ENCODE measurements around the gene MTRR. TPM values are rescaled to one million over a fixed set of nuclear protein-coding genes. Genes with fewer than 3 reads are reported as not detected.

The MTRR gene
- polyA plus RNA-seq, 1 donor = 62.1 TPM

DNA sequence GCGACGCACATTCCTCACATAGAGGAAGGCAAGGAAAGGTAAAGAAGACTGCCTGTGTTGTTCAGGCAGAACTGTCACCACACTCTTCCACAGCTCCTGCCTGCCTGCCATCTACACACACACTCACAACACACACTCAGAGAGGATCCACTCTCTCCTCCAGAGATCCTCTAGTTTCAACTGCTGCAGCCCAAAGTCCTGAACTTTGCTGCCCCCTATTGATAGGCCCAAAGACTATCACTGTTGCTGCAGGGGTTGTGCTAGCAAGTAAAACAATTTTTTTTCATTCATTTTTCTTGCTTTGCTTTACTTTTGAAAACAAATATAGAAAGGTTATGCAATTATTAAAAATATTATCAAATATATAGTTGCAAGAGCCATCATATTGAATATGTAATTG is 12.1 kb upstream of the MTRR start:
- DNase-seq = no peak

DNA sequence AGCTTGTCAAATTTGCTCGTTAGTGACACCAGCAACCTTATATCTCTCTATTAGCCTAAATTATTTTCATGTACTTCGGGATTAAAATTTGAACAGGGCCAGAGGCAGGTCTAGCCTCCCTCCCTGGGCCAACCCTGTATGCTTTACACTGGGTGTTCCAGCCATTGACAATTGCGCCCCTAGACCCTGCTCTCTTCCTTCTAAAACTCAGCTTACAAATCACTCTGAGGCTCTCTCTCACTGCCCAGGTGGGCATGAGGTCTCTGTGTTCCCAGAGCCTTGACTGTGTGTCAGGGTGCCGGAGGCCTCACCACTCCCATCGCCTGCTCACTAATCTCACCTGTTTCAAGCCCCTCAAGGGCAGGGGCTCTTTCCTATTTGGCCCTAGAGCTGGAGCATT is 11.6 kb upstream of the MTRR start:
- DNase-seq = no peak

DNA sequence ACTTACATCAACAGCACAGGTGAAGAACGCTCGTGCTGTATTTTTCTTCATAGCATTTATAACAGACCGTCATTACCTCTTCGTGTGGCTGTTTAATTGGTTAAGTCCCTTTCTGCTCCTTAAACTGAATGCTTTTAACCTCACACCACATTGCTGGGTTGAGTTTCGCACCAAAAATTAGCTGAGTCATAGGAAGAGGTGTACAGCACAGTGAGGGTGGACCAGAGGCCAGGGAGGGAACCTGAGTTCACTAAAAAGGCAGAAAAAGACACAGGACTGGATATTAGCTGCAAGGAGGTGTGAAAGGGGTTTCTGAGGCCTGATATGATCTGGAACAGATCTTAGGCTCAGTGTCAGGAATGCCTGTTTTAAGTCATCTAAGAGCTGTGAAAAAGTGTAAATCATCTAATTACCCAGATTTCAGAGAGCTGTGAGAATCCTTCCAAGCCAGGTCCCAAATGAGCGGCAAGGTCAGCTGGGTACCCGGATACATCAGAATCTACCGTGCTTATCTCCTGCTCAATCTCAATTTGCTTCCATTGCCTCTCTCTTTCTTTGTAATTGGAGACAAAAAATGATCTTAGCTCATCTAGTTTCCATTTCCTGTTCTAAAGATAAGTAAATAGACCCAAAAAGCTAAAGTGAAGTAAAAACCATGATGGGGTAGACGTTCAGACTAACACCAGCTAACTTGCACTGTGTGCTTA is 10.9 kb upstream of the MTRR start:
- DNase-seq = no peak

DNA sequence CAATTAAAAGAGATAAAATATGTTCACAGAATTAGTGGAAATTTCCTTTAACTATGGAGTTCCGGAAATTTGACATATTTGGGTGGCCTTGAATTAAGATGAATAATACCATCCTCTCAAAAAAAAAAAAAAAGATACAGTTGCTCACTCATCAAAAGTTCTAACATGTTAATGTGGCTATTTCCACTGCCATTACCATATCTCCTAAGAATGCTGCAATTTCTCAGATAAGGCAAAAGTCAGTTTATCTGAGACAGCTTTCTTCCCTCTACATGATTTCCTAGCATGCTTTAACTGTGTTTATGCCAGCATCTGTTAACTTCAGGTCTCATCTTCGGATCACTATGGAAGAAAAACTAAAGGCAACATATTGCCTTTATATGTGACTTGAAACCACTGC is 2.8 kb upstream of the MTRR start:
- DNase-seq = no peak

DNA sequence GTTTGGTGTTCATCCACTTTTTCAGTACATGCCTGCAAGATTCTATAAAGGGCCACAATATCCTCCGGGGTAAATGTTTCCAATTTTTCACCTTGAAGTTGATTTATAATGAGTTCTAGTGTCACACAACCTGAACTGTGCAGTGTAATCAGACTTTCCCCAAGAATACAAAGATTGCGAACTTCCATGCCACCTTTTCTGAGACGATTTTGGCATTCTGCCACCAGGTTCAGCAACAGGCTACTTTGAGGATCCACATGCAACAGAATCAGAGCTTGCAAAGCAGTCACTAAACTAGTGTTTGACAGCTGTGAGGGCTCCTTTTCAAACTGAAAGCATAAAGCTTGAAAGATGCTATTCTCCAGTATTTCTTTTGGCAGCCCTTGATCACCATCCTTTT is 1.7 kb upstream of the MTRR start:
- no peak for DNase-seq

DNA sequence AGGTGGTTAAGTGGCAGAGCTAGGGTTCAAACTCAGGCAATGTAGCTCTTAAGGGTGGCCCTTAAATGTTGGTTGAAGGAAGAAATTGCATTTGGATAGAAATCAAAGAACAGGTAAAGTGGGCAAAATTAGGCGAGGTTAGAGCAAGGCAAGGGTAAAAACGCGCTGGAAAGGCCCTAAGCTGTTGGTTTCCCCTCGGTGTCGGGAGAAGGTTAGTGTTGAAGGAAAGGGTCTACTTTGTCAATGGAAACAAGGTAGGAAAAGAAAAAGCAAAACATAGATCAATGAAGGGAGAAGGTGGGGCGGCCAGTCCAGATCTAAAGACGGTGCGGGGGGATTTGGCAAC is 548 bp upstream of the MTRR start:
- DNase-seq = no peak

DNA sequence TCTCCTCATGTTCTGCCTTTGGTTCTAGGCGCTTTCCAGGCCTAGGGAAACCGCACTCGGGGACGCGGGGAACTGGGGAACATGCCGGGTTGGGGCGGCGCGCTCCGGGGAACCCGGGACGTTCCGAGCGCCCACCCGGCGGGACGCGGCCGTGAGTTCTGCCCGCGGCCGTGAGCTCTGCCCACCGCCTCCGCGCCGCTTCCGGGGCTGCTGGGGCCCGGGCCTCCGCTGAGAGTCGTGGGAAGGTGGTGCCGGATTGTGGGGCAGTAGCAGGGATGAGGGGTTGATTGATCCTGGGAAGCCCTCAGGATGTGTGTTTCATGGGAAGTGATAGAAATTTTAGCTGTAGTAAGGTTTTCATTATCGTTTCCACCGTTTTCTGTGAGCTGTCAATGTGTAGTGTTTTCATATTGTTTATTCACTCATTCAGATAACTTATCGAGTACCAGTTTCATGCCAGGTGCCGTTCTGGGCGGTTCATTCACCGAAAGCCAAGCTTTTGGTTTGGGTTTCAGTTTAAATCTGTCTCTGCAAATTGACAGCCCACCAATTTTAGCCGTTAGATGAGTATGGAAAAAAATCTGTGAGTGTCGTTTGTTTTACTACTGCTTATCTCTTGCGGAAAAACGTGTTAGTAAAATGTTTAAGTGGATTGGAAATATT is 657 bp downstream of the MTRR start:
- DNase-seq = no peak

DNA sequence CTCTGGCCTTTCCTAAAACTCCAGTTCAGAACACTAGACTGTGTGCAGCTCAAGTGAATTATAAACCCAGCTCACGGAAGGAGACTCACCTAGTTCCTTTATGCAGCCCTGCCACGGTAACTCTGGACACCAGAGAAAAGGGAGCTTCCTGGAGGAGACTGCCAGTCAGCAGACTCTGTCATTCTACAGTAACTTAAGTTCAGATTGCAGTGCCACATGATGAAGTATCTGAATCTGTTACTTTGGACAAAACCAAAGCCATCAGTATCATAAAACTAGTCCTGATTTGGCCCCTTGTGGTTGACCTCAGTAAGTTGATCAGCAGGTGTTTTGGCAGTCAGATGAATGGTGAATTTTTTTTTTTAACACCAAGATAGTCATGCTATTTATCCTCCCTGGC is 2.7 kb downstream of the MTRR start:
- DNase-seq = no peak

DNA sequence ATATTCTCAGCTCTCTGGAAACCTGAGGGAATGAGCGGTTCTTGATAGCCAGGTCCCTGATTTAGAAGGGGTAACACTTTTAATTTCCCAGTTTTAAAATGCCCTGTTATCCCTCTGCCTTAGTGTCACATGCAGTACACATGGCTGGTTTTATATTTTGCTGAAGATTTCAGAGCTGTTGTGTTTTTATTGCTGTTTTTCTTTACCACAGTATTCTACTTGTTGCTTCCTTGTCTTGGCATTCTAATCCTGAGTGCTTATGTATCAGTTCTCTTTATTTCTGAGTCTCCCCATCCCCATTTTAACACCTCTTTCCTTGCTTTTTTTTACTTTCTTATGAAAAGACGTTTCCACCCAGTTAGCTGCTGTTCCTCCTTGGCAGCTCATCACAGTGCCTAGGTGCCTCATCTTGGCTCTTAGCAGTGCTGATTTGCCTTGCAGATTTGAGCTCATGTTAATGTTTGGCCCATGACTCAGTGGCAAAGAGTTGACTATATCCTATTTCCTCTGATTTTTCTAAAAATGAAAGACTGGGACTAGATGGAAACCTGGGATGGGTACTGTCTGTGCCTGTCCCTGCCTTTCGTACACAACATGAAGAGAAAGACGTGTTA is 3.7 kb downstream of the MTRR start:
- DNase-seq = no peak

DNA sequence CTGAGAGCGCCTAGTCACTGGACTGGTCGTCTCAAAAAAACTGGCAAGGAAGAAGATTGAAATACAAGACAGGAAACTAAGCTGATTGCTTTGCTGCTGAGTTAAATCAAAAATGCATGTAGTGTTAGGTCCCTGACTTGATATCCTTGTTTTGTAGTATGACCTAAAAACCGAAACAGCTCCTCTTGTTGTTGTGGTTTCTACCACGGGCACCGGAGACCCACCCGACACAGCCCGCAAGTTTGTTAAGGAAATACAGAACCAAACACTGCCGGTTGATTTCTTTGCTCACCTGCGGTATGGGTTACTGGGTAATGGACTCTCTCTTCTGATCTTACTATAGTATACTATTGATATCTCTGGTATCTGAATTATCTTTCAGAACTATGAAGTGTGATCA is 4.3 kb downstream of the MTRR start:
- DNase-seq = no peak

DNA sequence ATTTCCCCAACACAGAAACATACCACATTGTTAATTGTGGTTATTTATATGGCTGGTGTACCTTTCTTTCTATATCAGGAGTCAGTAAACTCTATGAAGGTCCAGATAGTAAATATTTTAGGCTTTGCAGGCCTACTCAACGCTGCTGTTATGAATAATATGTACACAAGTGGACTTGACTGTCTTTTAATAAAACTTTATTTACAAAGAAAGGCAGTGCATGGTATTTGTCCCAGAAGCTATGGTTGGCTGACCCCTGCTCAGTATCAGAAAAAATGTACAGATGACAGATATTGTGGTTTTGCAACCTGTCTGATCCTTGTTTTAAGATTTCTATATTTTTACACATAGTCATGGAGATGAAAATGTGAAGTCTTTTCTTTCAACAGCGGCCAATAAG is 5.7 kb downstream of the MTRR start:
- no peak for DNase-seq

DNA sequence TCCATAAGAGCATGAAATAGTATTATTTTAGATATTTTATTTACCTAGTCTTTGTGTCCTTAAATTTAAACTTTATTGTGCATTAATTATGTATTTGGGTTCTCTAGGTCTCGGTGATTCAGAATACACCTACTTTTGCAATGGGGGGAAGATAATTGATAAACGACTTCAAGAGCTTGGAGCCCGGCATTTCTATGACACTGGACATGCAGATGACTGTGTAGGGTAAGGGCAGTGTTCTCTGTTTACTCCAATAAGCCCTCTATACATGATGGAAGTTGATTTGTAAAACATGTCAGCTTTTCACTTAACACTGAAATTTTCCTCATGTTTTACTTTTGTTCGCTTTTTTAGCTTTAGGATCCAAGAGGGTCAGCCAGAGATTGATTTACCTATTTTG is 6.2 kb downstream of the MTRR start:
- DNase-seq = no peak

DNA sequence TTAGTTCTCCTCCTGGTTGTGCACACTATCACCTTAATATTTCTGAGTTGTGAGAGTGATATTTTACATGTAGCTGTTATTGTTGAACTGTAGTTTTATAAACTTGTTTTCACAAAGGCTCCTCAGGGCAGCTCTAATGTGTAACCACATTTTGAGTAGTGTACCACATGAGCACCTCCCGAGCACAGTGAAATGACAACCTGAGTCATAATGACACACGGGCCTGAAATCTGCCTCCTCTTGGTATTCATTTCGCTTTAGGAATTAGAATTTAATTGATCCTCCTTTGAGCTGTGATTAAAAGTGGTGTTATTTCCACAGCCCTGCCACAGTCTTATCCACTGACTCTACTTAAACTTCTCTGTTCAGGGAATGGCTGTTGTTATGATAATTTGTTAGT is 7.9 kb downstream of the MTRR start:
- no peak for DNase-seq

DNA sequence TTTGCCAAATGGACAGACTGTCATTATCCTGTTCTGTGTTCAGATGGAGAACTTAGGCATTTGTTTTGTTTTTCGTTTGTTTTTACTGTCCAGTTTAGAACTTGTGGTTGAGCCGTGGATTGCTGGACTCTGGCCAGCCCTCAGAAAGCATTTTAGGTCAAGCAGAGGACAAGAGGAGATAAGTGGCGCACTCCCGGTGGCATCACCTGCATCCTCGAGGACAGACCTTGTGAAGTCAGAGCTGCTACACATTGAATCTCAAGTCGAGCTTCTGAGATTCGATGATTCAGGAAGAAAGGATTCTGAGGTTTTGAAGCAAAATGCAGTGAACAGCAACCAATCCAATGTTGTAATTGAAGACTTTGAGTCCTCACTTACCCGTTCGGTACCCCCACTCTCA is 8.9 kb downstream of the MTRR start:
- no peak for DNase-seq

DNA sequence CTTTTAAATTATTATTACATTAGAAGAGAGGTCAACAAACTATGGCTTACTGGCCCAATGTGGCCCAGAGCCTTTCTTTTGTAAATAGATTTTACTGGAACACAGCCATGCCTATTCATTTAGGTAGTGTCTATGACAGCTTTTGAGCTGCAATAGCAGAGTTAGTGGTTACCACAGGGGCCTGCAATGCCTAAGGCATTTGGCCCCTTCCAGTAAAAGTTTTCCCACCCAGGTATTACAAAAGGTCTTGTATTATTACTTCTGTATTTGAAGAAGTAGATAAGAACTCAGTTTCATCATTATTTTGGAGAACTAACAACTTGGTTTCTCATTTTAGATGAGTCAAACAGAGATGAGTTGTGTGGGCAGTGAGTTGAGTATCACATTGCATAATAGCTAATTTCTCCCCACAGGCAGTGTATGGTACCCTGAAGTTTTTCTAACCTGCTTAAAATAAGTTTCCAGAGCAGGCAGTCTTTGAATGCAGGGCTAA is 9.5 kb downstream of the MTRR start:
- DNase-seq = no peak

DNA sequence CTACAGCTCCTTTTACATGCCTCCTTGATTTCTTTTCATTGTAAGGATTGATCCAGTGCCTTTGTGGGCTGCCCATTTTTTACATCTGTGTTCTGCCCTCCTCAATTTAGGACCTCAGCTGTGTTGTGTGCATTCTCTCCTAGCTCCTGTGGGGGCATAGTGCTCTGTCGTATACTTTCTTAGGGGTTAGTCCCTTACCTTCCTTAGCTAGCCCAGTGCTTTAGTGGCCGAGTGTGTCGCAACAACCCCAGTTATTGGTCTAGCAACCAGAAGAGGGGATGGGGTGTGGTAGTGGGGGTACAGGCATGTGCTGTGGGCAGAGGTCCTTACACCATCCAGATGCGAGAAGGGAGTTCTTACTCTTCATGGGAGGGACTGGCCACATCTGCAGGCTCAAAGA is 12.1 kb downstream of the MTRR start:
- no peak for DNase-seq

DNA sequence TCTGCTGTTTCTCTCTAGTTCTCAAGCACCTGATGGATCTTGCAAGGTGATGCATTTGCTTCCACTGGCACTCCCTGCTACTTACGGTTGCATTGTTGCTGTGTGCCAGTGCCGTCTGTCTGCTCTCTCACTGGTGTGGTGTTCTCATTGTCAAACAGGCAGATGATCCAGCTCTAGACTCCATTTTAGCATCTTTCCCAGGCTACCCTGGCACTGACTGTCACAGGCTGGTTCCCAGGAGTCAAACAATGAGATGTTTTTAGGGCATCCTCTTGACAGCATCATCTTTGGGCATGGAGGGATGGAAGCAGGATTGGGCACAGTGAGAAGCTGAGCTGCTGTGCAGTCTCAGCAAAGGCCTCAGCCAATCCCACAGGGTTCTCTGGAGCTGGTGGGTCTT is 12.9 kb downstream of the MTRR start:
- no peak for DNase-seq

DNA sequence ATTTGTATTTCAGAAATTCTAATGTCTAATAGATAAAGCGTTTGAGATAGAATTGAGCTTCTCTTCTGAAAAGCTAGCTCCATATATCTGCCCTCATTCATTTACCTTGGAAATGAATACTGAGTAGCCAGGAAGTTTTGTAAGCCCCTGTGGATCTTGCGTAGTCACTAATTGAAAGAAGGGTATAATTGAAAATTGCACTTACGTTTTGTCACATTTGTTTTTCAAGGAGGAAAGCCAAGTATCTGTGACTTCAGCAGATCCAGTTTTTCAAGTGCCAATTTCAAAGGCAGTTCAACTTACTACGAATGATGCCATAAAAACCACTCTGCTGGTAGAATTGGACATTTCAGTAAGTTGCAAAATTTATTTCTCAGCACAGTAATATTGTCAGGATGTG is 14.0 kb downstream of the MTRR start:
- DNase-seq = no peak

DNA sequence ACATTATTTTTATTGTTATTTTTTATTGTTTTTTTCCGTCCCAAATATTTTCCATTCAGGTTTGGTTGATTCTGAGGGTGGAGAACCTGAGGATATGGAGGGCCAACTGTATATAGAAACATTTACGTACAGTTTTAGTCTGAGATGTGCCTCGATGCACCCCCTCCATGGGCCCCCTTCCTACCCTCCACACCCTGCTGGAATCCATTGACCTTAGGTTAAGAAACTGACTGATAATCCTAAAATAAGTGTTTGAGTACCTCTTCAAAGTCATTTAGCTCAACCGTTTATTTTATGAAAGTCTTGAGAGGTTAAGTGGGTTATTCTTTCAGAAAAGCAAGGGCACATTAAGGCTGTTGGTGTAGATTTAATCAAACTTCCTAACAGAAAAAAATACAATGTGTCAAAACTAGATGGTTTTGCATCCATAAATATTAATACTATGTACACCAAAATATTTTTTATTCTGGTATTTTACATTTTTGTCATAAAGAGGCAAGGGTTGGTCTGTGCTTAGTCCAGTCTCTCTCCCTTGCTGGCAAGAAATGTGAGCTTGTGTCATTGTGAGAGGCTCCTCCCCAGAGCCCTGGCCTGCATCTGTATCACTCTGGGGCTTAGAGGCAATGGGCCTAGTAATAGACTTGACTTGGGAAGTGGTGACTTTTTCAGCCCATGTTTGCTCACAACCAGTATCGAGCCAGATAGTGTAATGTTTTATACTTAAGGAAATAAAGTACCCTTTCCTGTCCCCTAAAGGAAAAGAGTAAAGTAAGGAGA is 15.7 kb downstream of the MTRR start:
- no peak for DNase-seq

DNA sequence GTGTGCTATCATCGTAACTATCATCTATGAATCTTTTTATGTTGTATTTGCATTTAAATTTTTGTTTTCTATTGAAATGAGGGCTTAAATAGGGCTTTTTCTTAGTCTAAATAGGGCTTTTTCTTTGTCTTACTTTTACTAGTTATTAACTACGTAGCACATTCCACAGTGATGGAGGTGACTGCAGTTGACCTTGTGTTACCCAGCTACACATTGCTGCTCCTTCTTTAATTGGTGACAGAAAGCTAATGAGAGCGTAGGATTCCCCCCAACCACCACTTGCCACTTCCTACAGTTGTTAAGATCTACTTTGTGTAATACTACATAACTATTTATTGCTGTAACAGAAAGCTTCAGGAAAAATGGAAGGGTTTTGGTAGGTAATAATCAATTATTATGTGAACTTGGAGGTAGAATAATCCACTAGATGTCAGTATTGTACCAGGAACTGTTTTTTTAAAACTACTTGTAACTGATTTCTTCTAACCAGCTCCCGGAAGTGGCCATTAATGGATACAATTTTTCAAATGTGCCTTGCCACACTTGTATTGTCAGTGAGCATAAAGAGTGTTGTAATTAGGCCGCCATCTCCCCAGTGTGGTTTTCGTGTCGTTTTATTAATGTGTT is 18.0 kb downstream of the MTRR start:
- no peak for DNase-seq

DNA sequence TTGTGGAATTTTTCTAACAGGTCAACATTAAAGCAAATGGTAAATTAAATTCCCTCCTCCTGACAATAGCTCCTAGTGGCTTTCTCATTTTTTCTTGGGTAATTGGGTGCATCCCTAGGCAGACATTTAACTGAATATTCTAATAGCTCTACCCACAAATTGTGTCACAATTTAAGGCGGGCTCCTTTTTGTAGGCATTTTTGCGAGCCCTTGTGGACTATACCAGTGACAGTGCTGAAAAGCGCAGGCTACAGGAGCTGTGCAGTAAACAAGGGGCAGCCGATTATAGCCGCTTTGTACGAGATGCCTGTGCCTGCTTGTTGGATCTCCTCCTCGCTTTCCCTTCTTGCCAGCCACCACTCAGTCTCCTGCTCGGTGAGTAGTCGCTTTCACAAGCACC is 20.0 kb downstream of the MTRR start:
- DNase-seq = no peak

DNA sequence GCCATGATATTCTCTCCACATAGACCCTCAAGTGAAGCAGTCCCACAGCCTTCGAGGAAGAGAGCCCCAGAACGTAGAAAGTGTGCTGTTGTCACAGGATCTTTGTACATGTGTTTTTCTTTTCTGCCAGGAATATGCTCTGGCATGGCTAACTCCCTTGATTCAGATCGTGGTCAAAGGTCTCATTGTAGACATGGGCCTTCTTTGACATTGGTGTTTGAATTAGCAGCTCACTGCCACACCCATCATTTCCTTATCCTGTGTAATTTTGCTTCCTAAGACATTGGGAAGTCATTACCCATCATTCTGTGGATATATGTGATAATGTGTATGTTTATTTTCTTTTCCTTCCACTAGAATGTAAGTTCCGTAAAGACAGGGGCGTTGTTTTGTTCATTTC is 25.5 kb downstream of the MTRR start:
- no peak for DNase-seq

DNA sequence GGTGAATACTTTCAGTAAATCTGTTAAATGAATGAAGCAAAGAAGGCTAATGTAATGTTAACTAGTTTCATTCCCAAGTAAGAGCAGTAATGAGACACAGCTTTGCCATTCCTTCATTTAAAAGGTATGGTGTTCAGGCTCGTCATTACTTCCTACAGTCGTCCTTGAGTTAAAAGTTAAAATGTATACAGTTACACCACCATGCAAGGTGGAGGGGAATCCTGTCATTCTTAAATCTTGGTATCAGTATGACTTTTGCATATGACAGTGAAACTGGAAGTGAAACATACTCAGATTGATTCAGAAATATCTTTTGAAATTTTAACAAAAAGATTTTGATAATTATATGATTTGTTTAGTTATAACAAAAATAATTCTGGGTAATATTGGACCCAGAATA is 25.9 kb downstream of the MTRR start:
- DNase-seq = no peak
